ENCODE results near the gene GATAD2A. TPM values are rescaled to one million over a fixed set of nuclear protein-coding genes. Genes with fewer than 3 reads are reported as not detected.

GATAD2A gene
- total RNA-seq, 1 donor from 2014 or later, result 91.0 TPM

DNA sequence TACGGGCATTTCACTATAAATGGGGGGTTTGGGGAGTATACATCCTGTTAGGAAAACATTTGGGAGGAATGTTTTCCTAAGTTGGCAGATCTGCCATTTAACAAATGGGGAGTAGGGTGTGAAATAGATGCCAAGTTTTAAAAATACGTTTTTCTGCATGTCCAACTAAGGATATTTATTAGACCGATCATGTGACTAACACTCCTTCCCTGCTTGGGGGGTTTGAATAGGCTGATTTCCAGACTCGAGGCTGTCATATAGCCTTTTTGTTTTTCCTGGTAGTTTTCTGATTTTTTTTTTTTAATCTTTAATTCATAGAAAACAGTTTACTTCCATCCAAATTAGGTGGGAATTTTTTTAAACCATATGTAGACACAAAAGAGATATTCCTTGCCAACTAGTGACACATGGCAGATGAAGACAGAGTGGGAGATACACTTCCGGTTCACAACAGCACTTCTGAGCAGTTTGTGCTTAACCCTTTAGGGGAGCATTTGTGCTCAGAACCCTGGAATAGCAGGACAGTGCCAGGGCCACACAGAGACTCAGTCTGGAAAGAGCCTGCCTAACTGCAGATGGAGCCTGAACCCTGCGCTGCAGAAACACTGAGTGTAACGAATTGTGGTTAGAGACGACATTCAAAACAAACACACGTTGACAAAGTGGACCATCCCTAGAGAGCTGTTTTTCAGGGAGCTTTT, 5.6 kb upstream of the GATAD2A start:
- Mint-ChIP-seq H3K4me3 (ENCODE audit: low read depth) (no peak overlapping the region), H3K27ac (no peak overlapping the region), H3K4me1 (ENCODE audit: low read depth) (peaks cover 15% of the 10 kb centered on the region), H3K36me3 (ENCODE audit: insufficient read depth) (no peaks in the 10 kb centered on the region), H3K9me3 (ENCODE audit: low read depth) (no peaks in the 10 kb centered on the region), H3K27me3 (no peaks in the 10 kb centered on the region)
- no peak for DNase-seq (ENCODE audit: low spot score, unreplicated experiment)
- no peak for TF ChIP-seq CTCF (IDR thresholded peaks at IDR 0.05; ENCODE audit: unreplicated experiment)

GRCh38 chr19:19402656-19403372, 2.7 kb upstream of the GATAD2A start:
- H3K27ac Mint-ChIP-seq, result peak overlapping the region; percentile 93
- TF ChIP-seq CTCF (IDR thresholded peaks at IDR 0.05; ENCODE audit: unreplicated experiment), result no peak
- DNase-seq (ENCODE audit: low spot score, unreplicated experiment), result no peak
- no peaks in the 10 kb centered on the region for H3K27me3 Mint-ChIP-seq
- H3K4me1 Mint-ChIP-seq (ENCODE audit: low read depth), result peaks cover 28% of the 10 kb centered on the region
- H3K4me3 Mint-ChIP-seq (ENCODE audit: low read depth), result no peak overlapping the region
- no peaks in the 10 kb centered on the region for H3K9me3 Mint-ChIP-seq (ENCODE audit: low read depth)
- H3K36me3 Mint-ChIP-seq (ENCODE audit: insufficient read depth), result no peaks in the 10 kb centered on the region

DNA sequence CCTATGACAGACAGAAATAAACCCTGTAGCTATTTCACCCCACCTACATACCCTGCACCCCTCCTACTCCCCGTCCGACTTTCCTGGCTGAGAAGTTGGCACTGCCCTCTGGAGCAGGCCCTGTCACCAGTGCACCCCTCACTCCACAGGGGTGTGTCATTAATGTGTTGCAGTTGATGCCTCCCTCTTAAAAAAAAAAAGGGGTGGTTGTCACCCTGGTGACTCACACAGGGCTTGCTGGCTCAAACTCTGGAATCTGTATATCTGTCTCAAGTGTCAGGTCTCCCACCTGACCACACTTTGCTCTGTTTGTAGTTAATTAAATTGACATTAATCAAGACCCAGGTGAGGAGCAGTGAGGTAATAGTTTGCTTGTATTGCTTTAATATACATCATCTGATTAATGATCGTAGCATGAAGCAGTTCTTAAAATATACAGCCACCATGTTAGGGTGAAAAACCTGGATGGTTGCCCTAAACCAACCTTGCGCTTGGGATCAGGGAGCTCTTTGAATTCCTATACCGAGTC, 2.0 kb upstream of the GATAD2A start:
- peaks cover 29% of the 10 kb centered on the region for H3K4me1 Mint-ChIP-seq (ENCODE audit: low read depth)
- H3K27me3 Mint-ChIP-seq, result no peaks in the 10 kb centered on the region
- TF ChIP-seq CTCF (IDR thresholded peaks at IDR 0.05; ENCODE audit: unreplicated experiment), result no peak
- H3K36me3 Mint-ChIP-seq (ENCODE audit: insufficient read depth), result no peaks in the 10 kb centered on the region
- H3K27ac Mint-ChIP-seq, result peak overlapping the region; percentile 93
- DNase-seq (ENCODE audit: low spot score, unreplicated experiment), result no peak
- no peaks in the 10 kb centered on the region for H3K9me3 Mint-ChIP-seq (ENCODE audit: low read depth)
- peak overlapping the region; percentile 85 for H3K4me3 Mint-ChIP-seq (ENCODE audit: low read depth)

DNA sequence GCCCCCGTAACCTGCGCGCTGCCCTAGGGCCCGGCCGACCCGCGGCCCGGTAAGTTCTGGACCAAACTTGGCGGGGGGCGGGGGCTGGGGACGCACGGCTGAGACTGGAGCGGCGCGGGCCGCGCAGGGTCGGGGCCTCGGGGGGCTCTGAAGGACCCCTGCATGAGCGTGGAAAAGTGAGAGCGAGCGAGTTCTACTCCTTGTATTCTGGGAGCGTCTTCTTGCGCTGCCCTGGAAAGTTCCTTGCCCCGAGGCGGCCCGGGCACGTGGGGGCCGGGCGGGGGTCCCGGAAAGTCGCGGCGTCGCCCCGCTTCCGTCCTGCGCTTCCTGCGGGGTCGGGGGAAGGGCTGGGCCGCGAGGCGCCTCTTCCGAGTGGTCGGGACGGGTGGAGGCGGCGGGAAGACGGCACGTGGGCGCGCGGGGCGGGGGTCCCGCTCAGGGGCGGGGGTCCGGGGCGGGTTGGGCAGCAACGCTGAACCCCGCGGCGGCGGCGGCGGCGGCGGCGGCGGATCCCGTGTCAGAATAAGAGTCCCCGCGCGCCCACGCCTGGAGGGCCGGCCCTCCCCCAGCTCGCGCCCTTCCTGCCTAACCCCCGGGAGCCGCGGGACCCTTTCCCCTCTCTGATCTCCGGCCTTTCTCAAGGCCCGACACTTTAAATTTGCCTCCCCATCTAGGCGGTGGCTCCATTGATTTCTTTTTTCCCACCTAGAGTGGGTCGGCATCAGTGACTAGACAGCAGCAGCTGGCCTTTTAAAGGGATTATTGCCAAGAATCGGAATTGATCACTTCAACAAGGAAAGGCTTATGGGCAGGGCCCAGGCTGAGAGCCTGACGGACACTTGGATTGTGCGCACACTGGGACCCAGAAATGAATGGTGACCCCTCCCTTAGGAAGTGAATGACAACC, 749 bp downstream of the GATAD2A start:
- peak overlapping the region; percentile 98 for H3K27ac Mint-ChIP-seq
- no peaks in the 10 kb centered on the region for H3K27me3 Mint-ChIP-seq
- peak; percentile 38 for DNase-seq (ENCODE audit: low spot score, unreplicated experiment)
- H3K9me3 Mint-ChIP-seq (ENCODE audit: low read depth), result no peaks in the 10 kb centered on the region
- TF ChIP-seq CTCF (IDR thresholded peaks at IDR 0.05; ENCODE audit: unreplicated experiment), result no peak
- H3K36me3 Mint-ChIP-seq (ENCODE audit: insufficient read depth), result no peaks in the 10 kb centered on the region
- peak overlapping the region; percentile 97 for H3K4me3 Mint-ChIP-seq (ENCODE audit: low read depth)
- H3K4me1 Mint-ChIP-seq (ENCODE audit: low read depth), result peaks cover 44% of the 10 kb centered on the region

Data from progenitor cell of endocrine pancreas (in vitro differentiated cells).